GM20431 (cell line): Measurements from ENCODE around the gene TASOR2.

Source experiments
- in situ Hi-C: fragments of 300-500 bp; cut with MseI, MboI; formaldehyde crosslinking; loops from one replicate; pipeline ENCODE4 v1.15.0; 2020; ENCODE audit warnings: low sequenced_read_pairs; ENCODE audit not compliant: unreplicated experiment

Gene TASOR2

GRCh38 chr10:5684318-5684970 is at the start of gene TASOR2:
Gene TASOR2, plus strand, starts transcription at chr10:5684838. Its CDS starts 35,805 bp downstream, at chr10:5720643.
- in situ Hi-C loops = no loop called here

- in situ Hi-C loops = no loop called here
Measured at GRCh38 chr10:5634918-5635317, 49.7 kb upstream of the TASOR2 start.

- in situ Hi-C loops = no loop called here
Measured at GRCh38 chr10:5638494-5638893, 46.1 kb upstream of the TASOR2 start.

GRCh38 chr10:5639066-5639465 is 45.6 kb upstream of the TASOR2 start:
- in situ Hi-C loops = no loop called here

- in situ Hi-C loops = no loop called here
Measured at GRCh38 chr10:5640036-5640435, 44.6 kb upstream of the TASOR2 start.

DNA sequence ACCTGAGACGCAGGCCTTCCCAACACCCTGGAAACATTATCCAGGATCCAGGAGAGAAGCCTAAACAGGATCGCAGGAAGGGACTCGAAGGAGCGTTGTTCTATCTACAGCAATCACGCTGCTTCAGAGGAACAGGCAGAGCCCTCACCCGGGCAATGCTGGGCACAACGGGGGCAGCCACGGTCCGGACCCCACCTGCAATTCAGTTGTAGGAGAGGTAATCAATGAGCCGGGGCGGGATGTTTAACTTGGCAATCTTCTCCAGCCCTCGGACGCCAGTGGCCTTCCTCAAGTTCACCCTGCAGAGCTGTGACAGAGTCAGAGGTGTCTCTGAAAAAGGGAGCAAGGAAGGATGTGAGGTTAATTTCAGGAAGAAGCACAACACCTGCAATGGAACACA is 44.1 kb upstream of the TASOR2 start:
- in situ Hi-C loops = no loop called here

- in situ Hi-C loops = no loop called here
Measured at GRCh38 chr10:5641501-5641900, 43.1 kb upstream of the TASOR2 start.

DNA sequence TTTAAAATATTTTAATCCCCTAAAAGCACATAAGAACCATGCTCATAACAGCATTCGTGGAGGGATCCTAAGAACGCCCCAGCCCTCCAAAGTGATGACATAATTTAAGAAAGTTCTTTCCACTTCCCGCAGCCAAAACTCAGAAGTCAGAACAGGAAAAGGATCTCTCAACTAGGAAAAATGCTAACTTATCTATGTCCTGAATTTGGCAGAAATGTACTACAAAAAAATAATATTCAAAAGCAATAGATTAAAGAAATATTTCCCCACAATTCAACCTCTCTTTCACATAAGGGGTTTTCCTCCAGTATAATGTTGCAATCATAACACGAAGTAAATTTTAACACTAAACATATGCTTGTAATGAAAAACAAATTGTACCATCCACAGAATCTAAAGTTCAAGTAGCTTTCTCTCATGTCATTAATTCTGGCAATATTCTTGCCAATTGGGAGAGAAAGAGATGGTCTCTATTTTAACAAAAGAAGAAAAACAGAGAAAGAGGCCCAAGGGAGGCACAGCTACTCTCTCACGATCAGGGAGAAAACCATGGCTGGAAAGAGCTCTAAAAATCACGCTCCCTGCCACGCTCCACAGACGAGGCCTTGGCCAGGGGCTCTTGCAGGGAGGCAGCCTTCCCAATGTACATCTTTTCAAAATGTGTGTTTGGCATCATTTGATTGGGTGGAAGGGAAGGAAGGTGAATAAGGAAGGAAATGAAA is 41.1 kb upstream of the TASOR2 start:
- in situ Hi-C loops = no loop called here

- in situ Hi-C loops = no loop called here
Measured at GRCh38 chr10:5644930-5645329, 39.7 kb upstream of the TASOR2 start.

- in situ Hi-C loops = no loop called here
Measured at GRCh38 chr10:5645375-5645774, 39.3 kb upstream of the TASOR2 start.

DNA sequence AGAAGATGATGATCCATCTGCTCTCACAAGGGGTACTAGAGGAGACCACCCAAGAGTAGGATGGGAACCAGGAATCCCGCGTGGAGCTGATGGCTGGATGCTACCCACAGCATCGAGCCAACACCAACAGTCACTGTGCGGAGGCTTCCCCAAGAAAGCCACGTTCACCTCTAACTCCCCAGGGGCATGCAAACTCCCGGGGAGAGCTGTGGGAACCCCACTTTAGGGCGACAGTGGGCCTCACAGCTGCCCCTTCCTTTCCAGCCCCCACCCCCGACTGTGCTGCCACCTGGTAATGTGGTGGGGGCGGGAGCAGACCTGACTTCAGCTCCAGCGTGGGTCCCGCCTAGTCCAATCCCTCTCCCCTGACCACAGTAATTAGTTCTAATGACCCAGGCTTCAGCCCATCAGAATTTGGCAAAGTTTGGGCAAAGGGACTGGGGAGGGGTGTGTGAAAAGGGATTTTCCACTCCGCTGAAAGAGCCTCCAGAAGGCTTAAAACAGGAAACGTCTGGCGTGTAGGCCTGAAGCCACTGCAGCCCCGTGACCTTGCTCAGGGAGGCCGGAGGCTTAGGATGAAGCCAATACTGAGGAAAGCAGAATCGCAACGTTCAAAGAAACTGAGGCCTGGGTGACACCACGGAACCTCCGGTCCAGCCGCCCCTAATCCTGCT is 38.6 kb upstream of the TASOR2 start:
- in situ Hi-C loops = no loop called here

- in situ Hi-C loops = no loop called here
Measured at GRCh38 chr10:5647507-5648240, 37.0 kb upstream of the TASOR2 start.

DNA sequence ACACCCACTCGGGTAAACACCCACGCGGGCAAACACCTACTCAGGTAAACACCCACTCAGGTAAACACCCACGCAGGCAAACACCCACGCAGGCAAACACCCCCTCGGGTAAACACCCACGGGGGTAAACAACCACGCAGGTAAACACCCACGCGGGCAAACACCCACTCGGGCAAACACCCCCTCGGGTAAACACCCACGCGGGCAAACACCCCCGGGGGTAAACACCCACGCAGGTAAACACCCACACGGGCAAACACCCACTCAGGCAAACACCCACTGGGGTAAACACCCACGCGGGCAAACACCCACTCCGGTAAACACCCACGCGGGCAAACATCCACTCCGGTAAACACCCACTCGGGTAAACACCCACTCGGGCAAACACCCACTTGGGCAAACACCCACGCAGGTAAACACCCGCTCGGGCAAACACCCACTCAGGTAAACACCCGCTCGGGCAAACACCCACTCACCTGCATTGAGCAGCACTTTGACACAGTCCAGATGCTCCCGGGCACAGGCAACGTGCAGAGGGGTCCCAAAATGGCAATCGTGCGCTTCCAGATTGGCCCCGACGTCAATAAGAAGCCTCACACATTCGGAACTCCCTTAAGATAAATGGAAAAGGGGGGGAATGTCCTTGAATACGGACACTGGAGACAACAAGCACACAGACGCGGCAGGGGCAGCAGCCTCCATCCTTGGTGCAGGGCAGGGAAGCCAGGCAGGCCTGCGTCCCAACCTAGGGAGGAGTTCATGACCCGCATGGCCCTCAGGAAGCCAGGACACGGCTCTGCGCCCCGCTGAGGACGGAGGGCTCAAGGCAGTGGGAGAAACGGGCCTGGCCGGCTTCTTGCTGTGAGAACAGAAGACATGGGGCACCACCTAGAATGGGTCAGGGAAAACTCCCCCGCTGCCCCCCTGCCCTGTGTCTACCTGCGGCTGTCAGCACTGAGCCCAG is 35.9 kb upstream of the TASOR2 start:
- in situ Hi-C loops = no loop called here

GRCh38 chr10:5649746-5650145 is 34.9 kb upstream of the TASOR2 start:
- in situ Hi-C loops = no loop called here

DNA sequence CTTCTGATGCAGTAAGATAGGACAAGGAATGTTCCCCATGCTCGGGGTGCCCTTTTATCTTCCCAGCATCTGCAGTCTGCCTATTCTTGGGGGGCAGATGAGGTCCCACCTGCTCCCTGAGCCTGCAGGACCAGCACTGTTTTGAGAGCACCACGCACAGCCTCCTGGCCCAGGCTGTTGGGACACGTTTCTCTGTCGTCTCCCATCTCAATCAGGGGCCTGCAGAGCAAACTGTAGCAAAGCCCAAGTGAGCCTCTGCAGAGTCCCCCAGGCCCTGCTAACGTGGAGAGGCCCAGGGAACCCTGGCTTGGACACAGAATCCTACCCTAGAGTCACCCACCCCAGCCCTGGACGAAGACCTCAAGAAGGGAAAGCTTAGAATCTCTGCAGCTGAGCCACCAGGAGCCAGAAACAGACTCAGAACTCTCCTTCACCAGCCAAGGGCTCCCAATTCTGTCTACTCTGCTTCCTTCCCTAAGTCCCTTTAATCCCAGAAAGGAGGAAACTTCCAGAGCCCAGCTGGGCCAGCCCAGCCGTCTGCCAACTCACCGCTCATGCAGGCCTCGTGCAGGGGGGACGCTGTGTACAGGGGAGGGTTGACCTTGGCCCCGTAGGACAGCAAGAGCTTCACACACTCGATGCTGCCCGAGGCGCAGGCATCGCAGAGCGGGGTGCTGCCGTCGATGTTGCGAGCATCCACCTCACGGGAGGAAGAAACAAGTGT is 33.8 kb upstream of the TASOR2 start:
- in situ Hi-C loops = no loop called here

GRCh38 chr10:5651388-5651764 is 33.3 kb upstream of the TASOR2 start:
- in situ Hi-C loops = no loop called here

DNA sequence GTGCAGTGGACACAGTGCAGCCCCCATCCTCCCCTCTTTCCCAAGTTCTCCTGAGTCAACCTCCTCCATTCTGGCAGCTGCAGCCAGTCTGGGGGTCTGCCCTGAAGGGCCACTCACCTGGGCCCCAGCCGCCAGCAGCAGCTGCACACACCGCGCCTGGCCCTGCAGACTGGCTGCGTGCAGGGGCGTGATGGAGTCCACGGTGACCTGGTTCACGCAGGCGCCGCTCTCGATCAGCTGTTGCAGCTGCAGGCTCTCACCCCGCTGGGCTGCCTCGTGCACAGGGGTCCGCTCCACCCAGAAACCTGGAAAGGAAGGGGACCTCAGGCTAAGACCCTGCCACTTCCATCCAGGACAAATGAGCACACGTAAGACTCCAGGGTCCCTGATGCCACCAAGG is 31.9 kb upstream of the TASOR2 start:
- in situ Hi-C loops = no loop called here

DNA sequence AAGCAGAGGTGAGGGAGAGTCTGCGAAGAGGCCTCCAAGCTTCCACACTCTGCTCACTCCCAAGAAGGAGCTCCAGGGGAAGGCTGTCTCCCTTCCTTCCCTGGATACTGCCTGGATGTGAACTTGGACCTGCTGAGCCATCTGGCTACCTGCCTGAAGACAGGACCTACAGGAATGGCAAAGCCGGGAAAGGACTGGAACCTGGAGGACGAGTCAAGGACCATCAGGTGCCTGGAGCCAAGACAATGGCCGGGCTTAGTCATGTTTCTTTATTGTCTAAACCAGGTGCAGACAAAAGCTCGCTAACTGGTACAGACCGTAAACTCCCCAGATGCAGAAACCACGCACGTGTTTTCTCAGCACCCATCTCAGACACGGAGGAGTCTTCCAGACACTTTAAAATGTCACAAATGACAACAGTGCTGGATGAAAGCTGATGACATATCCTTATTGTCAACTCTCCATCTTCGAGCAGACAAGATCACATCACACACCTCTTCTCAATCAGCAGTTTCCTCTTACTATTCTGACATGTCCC is 30.4 kb upstream of the TASOR2 start:
- in situ Hi-C loops = no loop called here

DNA sequence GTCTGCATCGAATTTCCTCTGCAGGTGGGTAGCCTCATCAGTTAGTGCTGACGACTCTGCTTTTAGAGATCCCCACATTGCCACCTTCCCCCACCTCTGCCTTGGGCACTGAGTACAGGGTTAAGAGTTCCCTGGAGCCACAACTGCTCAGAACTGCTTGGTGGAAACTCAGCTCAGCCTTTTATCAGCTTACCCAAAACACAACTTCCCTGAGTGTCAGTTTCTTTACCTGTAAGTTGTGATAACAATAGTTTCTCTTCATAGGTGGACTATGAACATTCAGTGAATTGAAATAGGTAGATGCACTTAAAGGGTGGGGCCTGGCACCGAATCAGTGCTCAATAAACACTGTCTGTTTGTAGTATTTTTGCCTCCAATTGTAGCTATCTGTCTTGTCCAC is 29.5 kb upstream of the TASOR2 start:
- in situ Hi-C loops = no loop called here
